Mesothelial cell of epicardium (in vitro differentiated cells): Measurements from ENCODE around the gene MYCBP2. TPM values are rescaled to one million over a fixed set of nuclear protein-coding genes. Genes with fewer than 3 reads are reported as not detected.

Experiments used
- DNase-seq, 2 experiments: peaks; one replicate each; pipeline ENCODE4 v3.0.0; 2021; ENCODE audit warnings: low spot score in 2 of 2; ENCODE audit not compliant: unreplicated experiment in 2 of 2
- H3K27ac Mint-ChIP-seq: 2 replicates; pipeline ENCODE4 v1.8.0; 2021; ENCODE audit warnings: mixed read lengths
- H3K27me3 Mint-ChIP-seq: 2 replicates; pipeline ENCODE4 v1.8.0; 2021; ENCODE audit warnings: low read depth, mixed read lengths
- H3K36me3 Mint-ChIP-seq: 2 replicates; pipeline ENCODE4 v1.8.0; 2021; ENCODE audit warnings: mixed read lengths
- H3K4me1 Mint-ChIP-seq: 2 replicates; pipeline ENCODE4 v1.8.0; 2021; ENCODE audit warnings: mixed read lengths
- H3K4me3 Mint-ChIP-seq: 2 replicates; pipeline ENCODE4 v1.8.0; 2021; ENCODE audit warnings: mild to moderate bottlenecking, moderate library complexity, mixed read lengths
- H3K9me3 Mint-ChIP-seq: 2 replicates; pipeline ENCODE4 v1.8.0; 2021; ENCODE audit warnings: mixed read lengths
- CTCF ChIP-seq: fragments of 200-600 bp; sonication (generic); IDR thresholded peaks from one replicate; pipeline ENCODE4 v1.5.0; 2021; ENCODE audit warnings: antibody characterized with exemption; ENCODE audit not compliant: unreplicated experiment
- total RNA-seq: library from RNA; stranded (reverse); gene quantifications from 3 replicates; pipeline ENCODE4 v1.2.1, GENCODE V29; 2021

The MYCBP2 gene
- total RNA-seq, 1 donor from 2014 or later = 72.3 TPM

GRCh38 chr13:77345150-77345780 is 18.4 kb upstream of the MYCBP2 start:
- Mint-ChIP-seq H3K27me3 (peaks cover 10% of the 10 kb centered on the region), H3K4me3 (no peak overlapping the region), H3K36me3 (no peaks in the 10 kb centered on the region), H3K27ac (no peak overlapping the region), H3K4me1 (no peaks in the 10 kb centered on the region), H3K9me3 (peaks cover 8% of the 10 kb centered on the region)
- no peak for DNase-seq
- TF ChIP-seq CTCF = no peak

DNA sequence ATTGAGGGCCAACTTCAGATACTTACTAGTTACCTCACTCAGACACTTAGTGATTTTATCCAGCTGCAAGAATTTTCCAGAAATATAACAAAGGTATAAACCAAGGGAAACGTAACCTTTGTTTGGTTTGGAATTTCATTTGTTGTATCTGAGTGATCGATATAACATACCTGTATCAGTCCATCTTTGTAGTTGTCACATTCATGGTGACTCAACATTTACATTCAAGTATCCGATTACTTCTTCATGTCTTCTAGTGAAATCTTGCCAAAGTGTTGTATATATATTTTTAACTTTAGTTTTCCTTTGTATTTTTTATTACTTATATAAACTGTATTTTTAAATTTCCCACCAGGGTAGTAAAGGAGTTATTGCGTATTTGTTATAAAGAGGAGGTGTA is 16.9 kb upstream of the MYCBP2 start:
- H3K27ac Mint-ChIP-seq = no peak overlapping the region
- no peaks in the 10 kb centered on the region for H3K4me1 Mint-ChIP-seq
- peaks cover 8% of the 10 kb centered on the region for H3K9me3 Mint-ChIP-seq
- TF ChIP-seq CTCF = no peak
- peaks cover 7% of the 10 kb centered on the region for H3K27me3 Mint-ChIP-seq
- H3K36me3 Mint-ChIP-seq = no peaks in the 10 kb centered on the region
- no peak overlapping the region for H3K4me3 Mint-ChIP-seq
- DNase-seq = no peak

- Mint-ChIP-seq H3K9me3 (peaks cover 8% of the 10 kb centered on the region), H3K4me1 (no peaks in the 10 kb centered on the region), H3K27ac (no peak overlapping the region), H3K36me3 (no peaks in the 10 kb centered on the region), H3K4me3 (no peak overlapping the region), H3K27me3 (peaks cover 20% of the 10 kb centered on the region)
- TF ChIP-seq CTCF = no peak
- no peak for DNase-seq
Observed at GRCh38 chr13:77339408-77339807, 12.5 kb upstream of the MYCBP2 start.

DNA sequence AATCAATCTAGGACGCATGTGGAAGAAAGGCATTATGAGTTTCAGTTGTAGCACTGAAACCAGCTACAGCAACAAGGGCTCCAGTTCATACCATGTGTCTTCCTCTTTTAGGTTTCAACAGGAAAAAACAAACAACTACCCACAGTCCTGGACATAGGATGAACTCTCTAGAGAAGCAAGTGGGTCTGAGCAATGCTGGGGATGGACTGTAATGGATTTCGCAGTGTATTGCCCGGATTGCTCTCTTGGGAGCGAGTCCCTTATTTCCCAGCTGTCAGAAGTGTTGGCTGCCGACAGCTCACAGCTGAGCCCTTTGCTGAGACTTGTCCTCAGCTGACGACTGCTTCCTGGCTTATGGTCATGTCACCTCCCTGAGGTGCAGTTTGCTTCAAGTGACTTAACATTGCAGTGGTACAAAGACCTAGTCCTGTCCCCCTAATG is 12.1 kb upstream of the MYCBP2 start:
- Mint-ChIP-seq H3K4me1 (no peaks in the 10 kb centered on the region), H3K36me3 (no peaks in the 10 kb centered on the region), H3K27ac (no peak overlapping the region), H3K27me3 (peaks cover 23% of the 10 kb centered on the region), H3K9me3 (peaks cover 8% of the 10 kb centered on the region), H3K4me3 (no peak overlapping the region)
- no peak for TF ChIP-seq CTCF
- no peak for DNase-seq

DNA sequence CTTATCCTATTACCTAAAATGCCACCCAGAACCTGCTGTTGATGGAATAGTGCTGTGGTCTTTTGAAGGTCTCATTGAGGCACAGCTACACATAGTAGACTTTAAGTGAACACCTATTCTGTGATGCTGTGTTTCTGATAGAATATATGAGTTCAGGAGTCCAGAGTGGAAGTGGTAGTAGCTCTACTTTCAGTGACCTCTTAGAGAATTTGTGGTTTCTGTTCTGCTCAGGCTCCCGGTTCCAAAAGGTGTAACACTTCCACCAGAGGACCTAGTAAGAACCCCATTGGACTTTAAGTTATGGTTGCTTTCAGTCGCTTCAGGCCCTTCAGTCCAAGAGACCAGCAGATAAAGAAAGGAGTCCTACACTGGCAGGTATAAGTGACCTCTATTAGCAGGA is 11.4 kb upstream of the MYCBP2 start:
- Mint-ChIP-seq H3K4me1 (no peaks in the 10 kb centered on the region), H3K4me3 (no peak overlapping the region), H3K9me3 (peaks cover 8% of the 10 kb centered on the region), H3K27me3 (peaks cover 23% of the 10 kb centered on the region), H3K27ac (no peak overlapping the region), H3K36me3 (no peaks in the 10 kb centered on the region)
- no peak for TF ChIP-seq CTCF
- no peak for DNase-seq

DNA sequence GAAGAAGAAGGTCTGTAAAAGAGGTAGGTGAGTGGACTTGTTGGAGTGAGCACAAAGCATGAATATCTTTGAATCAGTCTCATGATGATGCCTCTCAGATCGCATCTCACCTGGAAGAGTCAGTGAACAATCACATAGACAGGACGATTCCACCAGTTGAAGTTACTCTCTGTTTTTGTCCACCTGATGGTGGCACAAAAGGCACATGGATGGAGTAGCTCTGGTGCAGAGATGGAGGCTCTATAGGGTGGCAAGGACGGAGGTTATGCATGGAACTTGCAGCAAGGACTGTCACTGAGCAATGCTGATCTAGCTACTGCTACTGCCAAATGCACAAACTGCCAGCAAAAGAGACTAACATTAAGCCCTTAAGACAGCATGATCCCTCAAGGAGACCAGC is 10.3 kb upstream of the MYCBP2 start:
- no peak overlapping the region for H3K4me3 Mint-ChIP-seq
- H3K27me3 Mint-ChIP-seq = peaks cover 23% of the 10 kb centered on the region
- peaks cover 8% of the 10 kb centered on the region for H3K9me3 Mint-ChIP-seq
- no peak overlapping the region for H3K27ac Mint-ChIP-seq
- no peak for TF ChIP-seq CTCF
- H3K4me1 Mint-ChIP-seq = no peaks in the 10 kb centered on the region
- H3K36me3 Mint-ChIP-seq = no peaks in the 10 kb centered on the region
- no peak for DNase-seq
